HepG2 (cell line): ENCODE data around the gene CDK9. TPM values are rescaled to one million over a fixed set of nuclear protein-coding genes. Genes with fewer than 3 reads are reported as not detected.

Experiments used
- ETV5 ChIP-seq: IDR thresholded peaks from 2 replicates; pipeline ENCODE4 v1.6.1; 2018; ENCODE audit warnings: missing biosample characterization, missing genetic modification reagents, inconsistent platforms, borderline replicate concordance
- FOXO1 ChIP-seq: sonication (generic); formaldehyde crosslinking; IDR thresholded peaks from 2 replicates; pipeline ENCODE4 v1.4.0; 2020; ENCODE audit warnings: missing genetic modification reagents
- GLI4 ChIP-seq: sonication (generic); formaldehyde crosslinking; IDR thresholded peaks from 2 replicates; pipeline ENCODE4 v1.5.1; 2020; ENCODE audit warnings: missing genetic modification reagents, mild to moderate bottlenecking, moderate library complexity, borderline replicate concordance
- HDAC2 ChIP-seq: sonication (generic); formaldehyde crosslinking; IDR thresholded peaks from 2 replicates; pipeline ENCODE4 v1.4.0; 2020; ENCODE audit warnings: missing genetic modification reagents
- MBD4 ChIP-seq: IDR thresholded peaks from 2 replicates; pipeline ENCODE4 v1.6.1; 2012; ENCODE audit warnings: low read length, inconsistent platforms, borderline replicate concordance
- PCBP1 ChIP-seq: fragments of 200-400 bp; formaldehyde crosslinking; IDR thresholded peaks from 2 replicates; pipeline ENCODE4 v1.6.1; 2017; ENCODE audit warnings: mild to moderate bottlenecking, low read depth, low read length, borderline replicate concordance
- WIZ ChIP-seq: sonication (generic); formaldehyde crosslinking; IDR thresholded peaks from 2 replicates; pipeline ENCODE4 v1.5.1; 2020; ENCODE audit warnings: mild to moderate bottlenecking, missing genetic modification reagents
- ZNF124 ChIP-seq: sonication (generic); formaldehyde crosslinking; IDR thresholded peaks from 2 replicates; pipeline ENCODE4 v1.4.0; 2020; ENCODE audit warnings: missing genetic modification reagents
- ZNF17 ChIP-seq: sonication (generic); formaldehyde crosslinking; IDR thresholded peaks from 2 replicates; pipeline ENCODE4 v1.5.0; 2020; ENCODE audit warnings: mild to moderate bottlenecking, missing genetic modification reagents
- ZNF350 ChIP-seq: sonication (generic); formaldehyde crosslinking; IDR thresholded peaks from 2 replicates; pipeline ENCODE4 v1.4.0; 2020; ENCODE audit warnings: mild to moderate bottlenecking, low read depth, missing genetic modification reagents, borderline replicate concordance
- ZNF510 ChIP-seq: sonication (generic); formaldehyde crosslinking; IDR thresholded peaks from 2 replicates; pipeline ENCODE4 v1.4.0; 2020; ENCODE audit warnings: low read depth, mild to moderate bottlenecking, missing genetic modification reagents
- ZSCAN25 ChIP-seq: sonication (generic); formaldehyde crosslinking; IDR thresholded peaks from 2 replicates; pipeline ENCODE4 v1.8.0; 2022; ENCODE audit warnings: mild to moderate bottlenecking, missing genetic modification reagents
- polyA plus RNA-seq, 8 experiments: library from polyadenylated mRNA; depleted of rRNA in 3 of 8; stranded (reverse) in 7 of 8; unstranded in 1 of 8; fragments of >200 nt; fragmentation: Illumina TruSeq in 4 of 8; extraction: Trizol in 4 of 8; gene quantifications; 2 replicates each; pipeline versions ENCODE4 v1.2.1 to v1.2.3, GENCODE V29; 2011 to 2016; ENCODE audit warnings: low read depth in 4 of 8, missing spikeins in 1 of 8, mixed read lengths in 1 of 8; ENCODE audit not compliant: insufficient read depth in 1 of 8
- total RNA-seq, 5 experiments: library from RNA; depleted of rRNA; stranded (reverse); fragments of >200 nt; fragmentation: Illumina TruSeq; extraction: Trizol; gene quantifications; 2 replicates each; pipeline ENCODE4 v1.2.3, GENCODE V29; 2016; ENCODE audit warnings: low read depth in 1 of 5
- TF ChIP-seq, protein P1 (sequence below): sonication (generic); formaldehyde crosslinking; IDR thresholded peaks from 2 replicates; pipeline ENCODE4 v1.9.0; 2021; ENCODE audit warnings: missing genetic modification reagents, borderline replicate concordance
- TF ChIP-seq, protein P2 (sequence below): sonication (generic); formaldehyde crosslinking; IDR thresholded peaks from 2 replicates; pipeline ENCODE4 v1.8.1; 2022; ENCODE audit warnings: mild to moderate bottlenecking, missing genetic modification reagents
- TF ChIP-seq, protein P3 (sequence below): sonication (generic); formaldehyde crosslinking; IDR thresholded peaks from 2 replicates; pipeline ENCODE4 v1.4.0; 2020; ENCODE audit warnings: mild to moderate bottlenecking, missing genetic modification reagents, borderline replicate concordance
- TF ChIP-seq, protein P4 (sequence below): sonication (generic); formaldehyde crosslinking; IDR thresholded peaks from 2 replicates; pipeline ENCODE4 v1.4.0; 2020; ENCODE audit warnings: mild to moderate bottlenecking, missing genetic modification reagents
- TF ChIP-seq, protein P5 (sequence below): sonication (generic); formaldehyde crosslinking; IDR thresholded peaks from 2 replicates; pipeline ENCODE4 v1.8.0; 2022; ENCODE audit warnings: mild to moderate bottlenecking, missing genetic modification reagents, borderline replicate concordance

Gene CDK9
- total and polyA plus RNA-seq, 2 of the 13 experiments (the other 11 are each of a cell fraction or from before 2014, with no cell fraction given), result 16.8 to 21.5 TPM

DNA sequence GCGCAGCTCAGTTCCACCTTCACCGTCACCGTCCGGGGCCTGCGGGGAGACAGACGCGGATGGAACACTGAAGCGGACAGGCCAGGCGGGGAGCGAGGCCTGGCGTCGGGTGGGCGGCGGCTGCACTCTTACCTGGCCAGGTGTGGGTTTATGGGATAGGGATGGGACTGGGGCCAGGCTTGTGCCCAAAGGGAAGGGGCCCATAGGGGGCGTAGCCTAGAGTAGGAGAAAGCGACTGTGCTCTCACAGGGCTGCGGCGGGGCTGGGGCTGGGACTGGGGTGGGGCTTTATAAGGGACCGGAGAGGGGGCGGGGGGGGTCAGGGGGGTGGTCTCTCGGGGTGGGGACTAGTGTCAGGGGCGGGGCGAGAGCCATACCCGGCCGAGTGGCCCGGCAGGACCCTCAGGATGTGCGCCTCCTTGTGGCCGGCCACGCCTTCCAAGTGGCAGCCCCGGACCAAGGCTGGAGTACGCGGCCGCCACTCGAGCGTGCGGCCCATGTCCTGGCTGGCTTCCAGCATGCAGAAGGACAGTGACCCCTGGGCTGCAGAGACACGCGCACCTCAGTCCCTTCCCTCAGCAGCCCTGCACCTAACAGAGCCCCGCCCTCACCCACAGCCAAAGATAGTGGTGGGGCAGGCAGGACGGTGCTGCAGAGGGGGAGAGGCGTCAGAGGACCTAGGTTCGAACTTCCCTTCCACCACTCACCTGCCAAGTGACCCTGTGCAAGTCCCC, 39.7 kb downstream of the CDK9 start (continued):
- TF ChIP-seq, protein P1, sequence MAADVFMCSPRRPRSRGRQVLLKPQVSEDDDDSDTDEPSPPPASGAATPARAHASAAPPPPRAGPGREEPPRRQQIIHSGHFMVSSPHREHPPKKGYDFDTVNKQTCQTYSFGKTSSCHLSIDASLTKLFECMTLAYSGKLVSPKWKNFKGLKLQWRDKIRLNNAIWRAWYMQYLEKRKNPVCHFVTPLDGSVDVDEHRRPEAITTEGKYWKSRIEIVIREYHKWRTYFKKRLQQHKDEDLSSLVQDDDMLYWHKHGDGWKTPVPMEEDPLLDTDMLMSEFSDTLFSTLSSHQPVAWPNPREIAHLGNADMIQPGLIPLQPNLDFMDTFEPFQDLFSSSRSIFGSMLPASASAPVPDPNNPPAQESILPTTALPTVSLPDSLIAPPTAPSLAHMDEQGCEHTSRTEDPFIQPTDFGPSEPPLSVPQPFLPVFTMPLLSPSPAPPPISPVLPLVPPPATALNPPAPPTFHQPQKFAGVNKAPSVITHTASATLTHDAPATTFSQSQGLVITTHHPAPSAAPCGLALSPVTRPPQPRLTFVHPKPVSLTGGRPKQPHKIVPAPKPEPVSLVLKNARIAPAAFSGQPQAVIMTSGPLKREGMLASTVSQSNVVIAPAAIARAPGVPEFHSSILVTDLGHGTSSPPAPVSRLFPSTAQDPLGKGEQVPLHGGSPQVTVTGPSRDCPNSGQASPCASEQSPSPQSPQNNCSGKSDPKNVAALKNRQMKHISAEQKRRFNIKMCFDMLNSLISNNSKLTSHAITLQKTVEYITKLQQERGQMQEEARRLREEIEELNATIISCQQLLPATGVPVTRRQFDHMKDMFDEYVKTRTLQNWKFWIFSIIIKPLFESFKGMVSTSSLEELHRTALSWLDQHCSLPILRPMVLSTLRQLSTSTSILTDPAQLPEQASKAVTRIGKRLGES, result no peak
- TF ChIP-seq MBD4 (no peak), FOXO1 (CRISPR knock-in tag) (peak; percentile 11; the same call in 1 of the 2 replicates), ZSCAN25 (CRISPR knock-in tag) (peak; percentile 99), ETV5 (CRISPR knock-in tag) (peak; percentile 21; the same call in 1 of the 2 replicates), PCBP1 (0 out of 2 replicates have a peak, but pooled peaks have one; percentile 52), ZNF17 (CRISPR knock-in tag) (no peak), ZNF510 (CRISPR knock-in tag) (no peak), HDAC2 (peak; percentile 60), ZNF124 (CRISPR knock-in tag) (0 out of 2 replicates have a peak, but pooled peaks have one; percentile 70), GLI4 (CRISPR knock-in tag) (no peak), ZNF350 (CRISPR knock-in tag) (0 out of 2 replicates have a peak, but pooled peaks have one; percentile 30), WIZ (CRISPR knock-in tag) (no peak)
- TF ChIP-seq, protein P2, sequence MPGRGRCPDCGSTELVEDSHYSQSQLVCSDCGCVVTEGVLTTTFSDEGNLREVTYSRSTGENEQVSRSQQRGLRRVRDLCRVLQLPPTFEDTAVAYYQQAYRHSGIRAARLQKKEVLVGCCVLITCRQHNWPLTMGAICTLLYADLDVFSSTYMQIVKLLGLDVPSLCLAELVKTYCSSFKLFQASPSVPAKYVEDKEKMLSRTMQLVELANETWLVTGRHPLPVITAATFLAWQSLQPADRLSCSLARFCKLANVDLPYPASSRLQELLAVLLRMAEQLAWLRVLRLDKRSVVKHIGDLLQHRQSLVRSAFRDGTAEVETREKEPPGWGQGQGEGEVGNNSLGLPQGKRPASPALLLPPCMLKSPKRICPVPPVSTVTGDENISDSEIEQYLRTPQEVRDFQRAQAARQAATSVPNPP (CRISPR knock-in tag), result no peak
- TF ChIP-seq, protein P3, sequence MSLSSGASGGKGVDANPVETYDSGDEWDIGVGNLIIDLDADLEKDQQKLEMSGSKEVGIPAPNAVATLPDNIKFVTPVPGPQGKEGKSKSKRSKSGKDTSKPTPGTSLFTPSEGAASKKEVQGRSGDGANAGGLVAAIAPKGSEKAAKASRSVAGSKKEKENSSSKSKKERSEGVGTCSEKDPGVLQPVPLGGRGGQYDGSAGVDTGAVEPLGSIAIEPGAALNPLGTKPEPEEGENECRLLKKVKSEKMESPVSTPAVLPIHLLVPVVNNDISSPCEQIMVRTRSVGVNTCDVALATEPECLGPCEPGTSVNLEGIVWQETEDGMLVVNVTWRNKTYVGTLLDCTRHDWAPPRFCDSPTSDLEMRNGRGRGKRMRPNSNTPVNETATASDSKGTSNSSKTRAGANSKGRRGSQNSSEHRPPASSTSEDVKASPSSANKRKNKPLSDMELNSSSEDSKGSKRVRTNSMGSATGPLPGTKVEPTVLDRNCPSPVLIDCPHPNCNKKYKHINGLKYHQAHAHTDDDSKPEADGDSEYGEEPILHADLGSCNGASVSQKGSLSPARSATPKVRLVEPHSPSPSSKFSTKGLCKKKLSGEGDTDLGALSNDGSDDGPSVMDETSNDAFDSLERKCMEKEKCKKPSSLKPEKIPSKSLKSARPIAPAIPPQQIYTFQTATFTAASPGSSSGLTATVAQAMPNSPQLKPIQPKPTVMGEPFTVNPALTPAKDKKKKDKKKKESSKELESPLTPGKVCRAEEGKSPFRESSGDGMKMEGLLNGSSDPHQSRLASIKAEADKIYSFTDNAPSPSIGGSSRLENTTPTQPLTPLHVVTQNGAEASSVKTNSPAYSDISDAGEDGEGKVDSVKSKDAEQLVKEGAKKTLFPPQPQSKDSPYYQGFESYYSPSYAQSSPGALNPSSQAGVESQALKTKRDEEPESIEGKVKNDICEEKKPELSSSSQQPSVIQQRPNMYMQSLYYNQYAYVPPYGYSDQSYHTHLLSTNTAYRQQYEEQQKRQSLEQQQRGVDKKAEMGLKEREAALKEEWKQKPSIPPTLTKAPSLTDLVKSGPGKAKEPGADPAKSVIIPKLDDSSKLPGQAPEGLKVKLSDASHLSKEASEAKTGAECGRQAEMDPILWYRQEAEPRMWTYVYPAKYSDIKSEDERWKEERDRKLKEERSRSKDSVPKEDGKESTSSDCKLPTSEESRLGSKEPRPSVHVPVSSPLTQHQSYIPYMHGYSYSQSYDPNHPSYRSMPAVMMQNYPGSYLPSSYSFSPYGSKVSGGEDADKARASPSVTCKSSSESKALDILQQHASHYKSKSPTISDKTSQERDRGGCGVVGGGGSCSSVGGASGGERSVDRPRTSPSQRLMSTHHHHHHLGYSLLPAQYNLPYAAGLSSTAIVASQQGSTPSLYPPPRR (CRISPR knock-in tag), result peak; percentile 17; the same call in 1 of the 2 replicates
- TF ChIP-seq, protein P4, sequence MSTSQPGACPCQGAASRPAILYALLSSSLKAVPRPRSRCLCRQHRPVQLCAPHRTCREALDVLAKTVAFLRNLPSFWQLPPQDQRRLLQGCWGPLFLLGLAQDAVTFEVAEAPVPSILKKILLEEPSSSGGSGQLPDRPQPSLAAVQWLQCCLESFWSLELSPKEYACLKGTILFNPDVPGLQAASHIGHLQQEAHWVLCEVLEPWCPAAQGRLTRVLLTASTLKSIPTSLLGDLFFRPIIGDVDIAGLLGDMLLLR (CRISPR knock-in tag), result no peak
- TF ChIP-seq, protein P5, sequence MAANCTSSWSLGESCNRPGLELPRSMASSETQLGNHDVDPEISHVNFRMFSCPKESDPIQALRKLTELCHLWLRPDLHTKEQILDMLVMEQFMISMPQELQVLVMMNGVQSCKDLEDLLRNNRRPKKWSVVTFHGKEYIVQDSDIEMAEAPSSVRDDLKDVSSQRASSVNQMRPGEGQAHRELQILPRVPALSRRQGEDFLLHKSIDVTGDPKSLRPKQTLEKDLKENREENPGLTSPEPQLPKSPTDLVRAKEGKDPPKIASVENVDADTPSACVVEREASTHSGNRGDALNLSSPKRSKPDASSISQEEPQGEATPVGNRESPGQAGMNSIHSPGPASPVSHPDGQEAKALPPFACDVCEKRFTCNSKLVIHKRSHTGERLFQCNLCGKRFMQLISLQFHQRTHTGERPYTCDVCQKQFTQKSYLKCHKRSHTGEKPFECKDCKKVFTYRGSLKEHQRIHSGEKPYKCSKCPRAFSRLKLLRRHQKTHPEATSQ (CRISPR knock-in tag), result no peak
